ENCODE data around the gene ACCSL.

The ACCSL gene
- 0 reads per million in 4 experiments for total RNA-seq

DNA sequence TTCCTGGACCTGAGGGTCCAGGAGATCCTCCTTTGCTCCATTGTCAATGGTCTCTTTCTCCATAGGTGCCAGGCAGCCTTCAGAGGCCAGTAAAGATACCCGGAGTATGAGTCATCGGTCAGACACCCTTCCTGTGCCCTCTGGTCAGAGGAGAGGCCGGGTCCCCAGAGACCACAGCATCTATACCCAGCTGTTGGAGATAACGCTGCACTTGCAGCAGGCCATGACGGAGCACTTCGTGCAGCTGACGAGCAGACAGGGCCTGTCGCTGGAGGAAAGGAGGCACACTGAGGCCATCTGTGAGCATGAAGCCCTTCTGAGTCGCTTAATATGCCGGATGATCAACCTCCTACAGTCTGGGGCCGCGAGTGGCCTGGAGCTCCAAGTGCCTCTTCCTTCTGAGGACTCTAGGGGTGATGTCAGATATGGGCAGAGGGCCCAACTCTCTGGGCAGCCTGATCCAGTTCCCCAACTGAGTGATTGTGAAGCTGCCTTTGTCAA is at the start of gene ACCSL:
TSS of gene ACCSL (plus strand) at position 51 of the 501 bp plus-strand sequence. CDS start at position 107, 56 bp downstream.
- DNase-seq, result no peak

DNA sequence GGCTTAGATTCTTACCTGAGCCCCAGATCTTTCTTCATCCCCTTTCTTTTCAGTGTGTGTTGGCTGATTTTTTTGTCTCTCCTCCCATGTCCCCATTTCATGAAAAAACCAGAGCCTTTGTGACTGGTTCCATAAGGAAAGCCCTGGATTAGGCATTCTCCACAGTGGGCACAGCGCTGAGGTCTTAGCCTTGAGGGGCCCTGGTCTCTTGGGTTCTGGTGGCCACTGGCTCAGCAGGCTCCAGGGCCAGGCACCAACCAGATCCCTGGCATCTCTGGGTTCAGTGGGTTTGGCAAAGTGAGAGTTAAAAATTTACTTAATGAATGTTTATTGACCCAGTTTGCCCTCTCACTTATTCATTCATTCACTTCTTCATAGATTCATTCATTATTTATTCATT is 49.5 kb upstream of the ACCSL start:
- no peak for DNase-seq

DNA sequence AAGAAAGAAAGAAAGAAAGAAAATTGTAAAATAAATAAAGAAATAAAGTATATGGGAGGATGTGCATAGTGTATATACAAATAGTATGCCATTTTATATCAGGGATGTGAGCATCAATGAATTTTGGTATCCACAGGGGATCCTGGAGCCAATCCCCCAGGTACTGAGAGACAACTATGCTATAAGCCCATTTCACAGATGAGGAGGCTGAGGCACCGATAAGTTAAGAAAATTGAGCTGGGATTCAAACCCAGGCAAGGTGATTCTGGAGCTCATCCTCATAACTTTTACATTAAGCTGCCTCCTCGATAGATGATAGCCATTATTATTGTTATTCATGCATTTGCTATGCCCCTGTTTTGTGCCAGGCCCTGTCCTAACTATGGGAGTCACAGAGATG is 47.0 kb upstream of the ACCSL start:
- DNase-seq, result no peak

DNA sequence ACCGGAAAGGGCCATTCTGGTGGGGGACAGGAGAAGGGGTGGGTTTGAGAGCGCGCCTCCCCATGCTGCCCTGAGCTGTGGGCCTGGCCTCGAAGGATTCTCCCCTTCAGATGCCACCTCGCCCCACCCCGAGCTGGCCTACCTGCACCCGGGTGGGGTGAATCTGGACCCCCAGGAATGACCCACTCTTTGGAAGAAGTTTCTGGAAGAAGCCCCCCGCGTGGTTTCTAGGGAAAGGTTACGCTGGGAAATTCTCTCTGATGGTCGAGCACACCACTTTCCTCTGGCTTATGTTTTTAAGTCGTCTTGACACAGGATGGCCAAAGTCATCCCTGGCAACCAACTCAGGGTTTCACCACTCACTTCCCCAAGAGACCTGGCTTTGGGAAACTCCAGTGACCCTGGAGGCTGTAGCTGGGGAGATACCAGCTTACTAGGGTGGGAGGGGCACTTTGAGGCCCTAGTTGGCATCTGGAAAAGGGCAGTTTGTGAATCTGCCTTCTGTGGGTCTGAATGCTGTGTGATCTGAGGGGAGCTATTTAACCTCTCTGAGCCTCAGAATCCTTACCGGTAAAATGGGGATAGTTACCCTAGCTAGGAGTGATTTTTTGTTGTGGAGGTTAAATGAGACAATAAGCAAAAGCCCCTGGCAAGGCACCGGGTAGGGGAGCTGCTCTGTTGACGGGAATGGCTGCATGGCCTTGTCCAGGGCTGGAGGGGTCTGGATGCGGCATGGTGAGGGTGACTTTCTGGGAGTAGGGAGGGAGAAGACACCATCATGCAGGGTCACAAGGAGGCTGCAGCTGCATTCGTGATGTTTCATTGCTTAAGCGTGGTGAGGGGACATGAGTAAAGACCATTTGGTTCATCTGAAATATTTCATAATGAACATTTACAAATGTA is 45.3 kb upstream of the ACCSL start:
- no peak for DNase-seq

DNA sequence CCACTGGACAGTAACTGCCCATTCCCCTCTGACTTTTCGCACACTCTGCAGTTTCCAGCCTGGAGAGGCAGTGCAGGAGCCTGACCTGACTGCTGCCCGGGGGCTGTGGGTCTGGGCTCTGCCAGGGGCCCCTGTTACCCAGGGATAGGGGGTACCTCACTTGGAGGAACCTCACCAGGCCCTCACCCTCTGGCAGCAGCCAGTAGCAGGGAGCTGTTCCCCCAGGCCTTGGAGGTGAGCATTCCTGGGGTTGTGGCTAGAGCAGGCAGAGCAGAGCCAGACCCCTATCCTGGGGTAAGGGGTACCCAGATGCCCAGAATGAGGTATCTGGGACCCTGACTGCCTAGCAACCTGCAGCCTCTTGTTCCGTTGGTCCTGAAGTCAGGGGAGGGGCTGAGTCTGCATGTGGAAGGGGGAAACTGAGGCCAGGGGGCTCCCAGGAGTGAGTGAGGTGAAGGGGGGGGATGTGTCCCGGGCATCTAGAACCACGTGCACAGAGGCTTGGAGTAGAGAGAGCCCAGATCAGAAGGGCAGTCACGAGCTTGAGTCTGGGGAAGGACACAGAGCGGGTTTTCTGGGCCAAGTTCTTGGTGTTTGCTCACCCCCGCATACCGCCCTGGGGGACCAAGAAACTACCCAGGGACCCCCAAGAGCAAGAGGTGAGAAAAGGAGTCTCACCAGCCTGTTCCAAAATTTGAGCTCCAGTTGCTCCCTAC is 43.9 kb upstream of the ACCSL start:
- no peak for DNase-seq

DNA sequence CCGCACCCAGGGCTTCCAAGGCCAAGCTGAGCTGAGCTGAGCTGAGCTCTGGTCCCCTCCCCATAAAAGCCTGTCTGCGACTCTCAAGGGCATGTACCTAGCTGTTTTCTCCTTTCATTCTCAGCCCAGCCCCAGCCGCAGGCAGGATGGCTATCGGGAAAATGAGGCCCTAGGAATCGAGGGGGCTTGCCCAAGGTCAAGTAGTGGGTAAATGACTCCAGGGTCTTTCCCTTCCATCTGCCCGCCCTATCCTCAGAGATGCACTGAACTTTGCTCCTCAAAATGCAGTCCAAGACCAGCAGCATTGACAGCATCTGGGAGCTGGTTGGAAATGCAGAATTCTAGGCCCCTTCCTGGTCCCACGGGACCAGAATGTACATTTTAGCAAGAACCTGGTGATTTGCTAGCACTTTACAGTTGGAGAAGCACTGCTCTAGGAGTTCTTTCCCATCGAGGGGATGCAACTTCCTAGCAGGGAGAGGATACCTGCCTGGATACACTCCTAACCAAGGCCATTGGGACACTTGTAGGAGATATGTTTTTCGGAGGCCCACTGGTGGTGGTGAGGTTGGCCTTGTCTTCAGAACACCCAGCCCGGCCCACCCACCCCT is 43.2 kb upstream of the ACCSL start:
- no peak for DNase-seq

DNA sequence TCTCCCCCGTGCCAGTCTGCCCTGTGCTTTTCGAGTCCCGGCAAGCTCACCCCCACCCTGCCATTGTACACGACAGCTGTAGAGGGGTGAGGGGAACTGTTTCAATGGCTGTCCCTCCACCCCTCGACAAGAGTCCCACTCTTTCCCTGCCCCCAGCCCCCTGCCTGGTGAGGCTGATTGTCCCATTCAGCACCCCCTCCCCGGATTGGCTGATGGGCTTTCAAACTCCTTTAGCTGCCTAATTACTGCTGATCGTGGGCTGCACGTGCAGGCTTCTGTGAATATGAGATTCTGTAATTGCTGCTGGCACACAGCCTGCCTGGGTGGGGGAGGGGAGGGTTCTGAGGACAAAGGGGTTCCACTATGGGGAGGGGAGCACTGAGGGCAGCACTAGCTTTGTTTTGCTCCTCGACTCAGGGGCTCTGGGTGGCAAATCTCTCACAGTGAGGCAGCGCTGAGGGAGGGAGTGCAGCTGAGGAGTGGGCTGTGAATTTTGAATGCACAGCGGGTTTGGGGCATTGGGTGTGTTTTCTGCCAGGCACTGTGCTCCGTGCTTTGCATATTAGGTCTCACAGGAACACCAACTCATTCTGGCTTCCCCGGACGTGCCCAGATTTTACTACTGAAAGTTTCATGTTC is 42.6 kb upstream of the ACCSL start:
- no peak for DNase-seq

DNA sequence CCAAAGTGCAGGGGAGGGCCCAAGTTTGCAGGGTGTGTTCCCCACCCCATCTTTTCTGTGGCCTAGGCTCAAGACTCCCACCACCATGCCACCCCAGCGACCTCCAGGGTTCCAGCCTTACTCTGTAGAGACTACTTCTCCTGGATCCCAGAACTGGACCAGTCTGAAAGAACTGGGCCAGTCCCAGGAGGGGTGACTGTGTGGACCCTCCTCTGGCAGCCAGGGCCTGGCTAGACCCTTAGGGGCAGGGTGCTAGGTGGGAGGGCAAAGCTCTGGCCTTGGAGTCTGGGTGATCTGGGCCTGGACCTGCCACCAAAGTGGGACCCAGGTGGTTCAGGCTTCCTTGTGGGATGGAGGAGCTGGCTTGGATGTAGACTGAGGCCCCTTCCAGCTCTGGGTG is 41.8 kb upstream of the ACCSL start:
- no peak for DNase-seq

DNA sequence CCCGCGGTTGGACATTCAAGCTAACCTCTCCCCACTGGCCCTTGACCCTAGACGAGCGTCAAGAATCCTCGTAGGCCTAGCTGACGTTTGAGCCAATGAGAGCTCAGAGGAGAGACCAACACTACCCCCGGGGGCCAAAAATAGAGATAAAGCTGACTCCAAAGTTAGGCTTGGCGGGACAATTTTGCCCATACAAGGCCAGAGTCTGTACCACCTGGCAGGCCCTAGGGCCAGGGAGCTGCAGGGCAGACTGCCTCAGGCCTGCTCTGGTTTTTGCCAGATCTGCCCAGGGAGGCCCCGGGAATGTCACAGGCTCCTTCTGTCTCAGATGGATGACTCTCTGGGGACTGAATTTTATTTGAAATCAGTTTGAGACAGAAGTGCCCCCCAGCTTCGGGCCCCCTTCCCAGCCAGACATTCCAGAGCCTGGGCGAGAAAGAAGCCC is 40.8 kb upstream of the ACCSL start:
- no peak for DNase-seq

DNA sequence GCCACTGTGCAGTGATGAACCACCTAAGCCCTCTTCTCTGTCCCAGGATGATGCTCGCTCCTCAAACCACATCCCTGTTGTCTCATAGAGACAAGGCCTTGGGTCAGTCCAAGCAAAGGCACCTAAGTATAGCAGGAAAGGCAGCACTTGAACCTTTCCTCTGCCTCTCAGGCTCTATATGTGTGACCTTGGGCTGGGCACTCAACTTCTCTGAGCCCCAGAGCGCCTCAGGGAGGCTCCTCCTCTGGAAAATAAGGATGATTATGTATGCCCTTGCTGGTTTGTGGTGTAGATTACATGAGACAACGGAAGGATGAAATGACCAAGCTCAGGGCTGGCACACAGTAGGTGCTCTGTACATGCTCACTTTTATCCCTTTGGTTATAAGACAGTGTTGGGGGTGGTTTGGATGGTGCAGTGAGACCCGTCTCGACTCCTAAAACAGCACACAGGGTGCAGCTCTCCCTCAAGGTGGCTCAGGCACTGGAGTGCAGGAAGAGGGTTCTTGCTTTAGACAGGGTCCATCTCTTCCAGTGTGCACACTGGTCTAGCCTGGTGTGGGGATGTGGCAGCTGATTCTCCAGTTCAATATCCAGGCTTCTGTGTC is 40.2 kb upstream of the ACCSL start:
- DNase-seq, result no peak

DNA sequence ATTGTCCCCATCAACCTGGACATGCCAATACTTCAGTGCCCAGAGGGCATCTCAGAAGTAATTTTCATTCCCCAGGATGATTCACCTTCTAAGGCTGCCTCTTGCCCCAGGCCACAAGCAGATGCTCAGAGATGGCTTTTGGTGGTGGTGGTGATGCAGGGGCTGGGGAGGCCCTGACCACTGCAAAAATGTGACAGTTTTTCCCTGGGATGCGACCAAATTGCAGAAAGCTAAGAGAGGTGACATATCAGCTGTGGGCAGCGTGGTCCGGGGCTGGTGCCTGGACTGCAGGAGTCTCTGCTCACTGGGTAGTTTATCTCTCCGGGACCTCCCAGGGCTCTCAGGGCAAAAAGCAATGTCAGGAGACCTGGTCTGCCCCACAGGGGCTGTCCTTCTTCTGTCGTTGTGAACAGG is 39.7 kb upstream of the ACCSL start:
- no peak for DNase-seq

DNA sequence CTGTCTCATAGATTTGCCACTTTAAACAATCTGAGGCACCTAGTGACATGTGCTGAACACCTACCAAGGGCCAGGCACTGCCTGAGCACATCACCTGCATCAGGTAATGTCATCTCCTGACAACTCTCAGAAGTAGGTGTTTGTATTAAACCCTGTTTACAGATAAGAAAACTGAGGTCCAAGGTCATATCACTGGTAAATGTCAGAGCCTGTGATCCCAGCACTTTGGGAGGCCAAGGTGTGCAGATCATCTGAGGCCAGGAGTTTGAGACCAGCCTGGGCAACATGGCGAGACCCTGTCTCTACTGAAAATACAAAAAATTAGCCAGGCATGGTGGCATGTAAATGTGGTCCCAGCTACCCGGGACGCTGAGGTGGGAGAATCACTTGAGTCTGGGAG is 39.1 kb upstream of the ACCSL start:
- no peak for DNase-seq

DNA sequence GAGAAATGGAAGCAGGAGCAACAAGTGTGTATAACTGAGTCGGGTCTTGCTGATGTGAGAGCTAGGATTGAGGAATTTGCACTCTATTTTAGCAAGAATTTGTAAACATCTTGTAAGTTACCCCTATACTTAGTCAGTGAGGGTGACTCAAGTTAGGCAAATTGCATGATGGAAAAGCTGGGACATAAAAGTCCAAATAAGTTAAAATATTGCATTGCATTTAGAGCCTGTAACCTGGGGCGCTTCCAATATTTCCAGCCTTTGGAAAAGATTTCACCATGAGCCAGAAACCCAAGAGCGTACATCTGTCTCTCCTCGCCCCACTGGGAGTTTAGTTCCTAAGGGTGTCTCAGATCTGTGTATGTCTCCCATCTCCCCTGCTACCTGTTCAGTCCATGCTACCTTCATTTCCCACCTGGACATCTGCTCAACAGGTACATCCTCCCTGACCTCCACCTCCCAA is 37.0 kb upstream of the ACCSL start:
- no peak for DNase-seq

DNA sequence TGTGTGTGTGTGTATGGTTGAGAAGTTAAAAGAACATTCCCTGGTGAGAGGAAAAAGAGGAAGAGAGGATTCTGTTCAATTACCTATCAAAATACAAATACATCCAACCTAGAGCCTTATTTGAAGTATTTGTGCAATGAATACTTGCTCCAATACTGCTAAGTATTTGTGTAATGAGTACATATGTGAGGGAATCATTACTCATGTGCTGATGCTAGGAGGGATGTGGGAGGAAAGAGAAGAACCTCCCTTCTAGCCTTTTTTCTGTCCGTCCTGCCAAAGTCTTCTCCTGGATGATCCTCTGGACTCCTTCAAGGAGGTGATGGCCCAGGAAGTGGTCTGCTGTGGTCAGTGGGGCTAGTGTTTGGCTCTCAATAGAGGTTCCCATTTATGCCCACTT is 36.0 kb upstream of the ACCSL start:
- no peak for DNase-seq

DNA sequence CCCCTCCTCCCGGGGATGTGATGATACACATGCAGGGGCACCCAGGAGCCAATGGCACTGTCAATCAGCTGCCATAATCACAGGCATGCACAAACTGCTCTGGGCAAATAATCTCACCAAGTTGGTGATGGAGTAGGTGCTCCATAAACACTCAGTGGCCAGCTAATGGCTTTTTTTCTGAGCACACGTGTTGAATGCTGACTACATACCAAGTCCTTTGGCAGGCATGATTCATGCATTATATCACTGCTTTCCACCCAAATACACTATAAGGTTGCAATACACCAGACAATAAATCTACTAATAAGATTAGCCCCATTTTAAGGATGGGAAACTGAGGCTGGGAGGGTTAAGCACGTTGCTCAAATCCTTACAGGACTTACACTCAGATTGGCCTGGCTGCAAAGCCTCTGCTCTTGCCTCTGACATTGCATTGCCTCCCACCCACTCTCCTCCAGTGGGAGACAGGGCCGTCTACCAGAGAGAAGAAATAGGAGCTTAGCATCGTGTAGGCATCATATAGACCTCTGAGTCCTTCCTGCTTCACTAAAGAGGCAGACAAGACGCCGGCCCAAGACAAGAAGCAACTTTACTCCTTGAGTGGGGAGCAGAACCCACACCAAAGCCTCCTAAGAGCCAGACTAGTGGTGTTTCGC is 32.7 kb upstream of the ACCSL start:
- DNase-seq, result no peak

DNA sequence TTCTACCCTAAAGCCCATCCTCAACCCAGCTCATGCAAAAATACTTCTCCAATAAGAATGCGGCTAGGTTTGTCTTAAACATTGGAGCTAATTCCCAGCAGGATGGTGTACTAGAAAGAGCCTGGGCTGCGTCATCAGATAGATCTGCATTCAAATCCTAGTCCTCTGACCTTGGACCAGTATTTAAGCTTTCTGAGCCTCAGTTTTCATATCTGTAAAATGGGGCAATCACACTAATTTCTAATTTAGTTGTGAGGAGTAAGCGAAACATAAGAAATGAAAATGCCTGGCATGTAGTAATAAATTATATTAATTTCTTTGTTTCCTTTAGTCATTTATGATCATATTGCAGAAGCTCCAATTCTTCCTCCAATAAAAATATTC is 32.2 kb upstream of the ACCSL start:
- no peak for DNase-seq

DNA sequence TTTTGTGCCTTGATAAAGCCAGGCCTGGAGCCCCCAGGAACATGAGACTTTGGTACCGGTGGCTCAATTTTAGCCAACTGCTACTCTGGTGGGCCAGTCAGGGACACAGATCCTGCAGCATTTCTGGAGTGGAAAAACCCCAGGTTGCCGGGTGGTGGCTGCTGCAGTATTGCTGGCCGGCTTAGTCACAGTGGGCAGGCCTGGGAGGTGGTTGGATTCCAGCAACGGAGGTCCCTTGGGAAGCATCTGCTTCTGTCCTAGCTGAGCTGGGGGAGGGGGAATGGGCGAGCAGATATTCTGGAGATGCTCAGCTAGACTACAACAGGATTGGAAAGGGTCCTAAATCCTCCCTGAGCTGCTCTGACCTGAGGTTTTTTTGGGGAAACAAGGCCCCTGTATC is 31.6 kb upstream of the ACCSL start:
- no peak for DNase-seq

DNA sequence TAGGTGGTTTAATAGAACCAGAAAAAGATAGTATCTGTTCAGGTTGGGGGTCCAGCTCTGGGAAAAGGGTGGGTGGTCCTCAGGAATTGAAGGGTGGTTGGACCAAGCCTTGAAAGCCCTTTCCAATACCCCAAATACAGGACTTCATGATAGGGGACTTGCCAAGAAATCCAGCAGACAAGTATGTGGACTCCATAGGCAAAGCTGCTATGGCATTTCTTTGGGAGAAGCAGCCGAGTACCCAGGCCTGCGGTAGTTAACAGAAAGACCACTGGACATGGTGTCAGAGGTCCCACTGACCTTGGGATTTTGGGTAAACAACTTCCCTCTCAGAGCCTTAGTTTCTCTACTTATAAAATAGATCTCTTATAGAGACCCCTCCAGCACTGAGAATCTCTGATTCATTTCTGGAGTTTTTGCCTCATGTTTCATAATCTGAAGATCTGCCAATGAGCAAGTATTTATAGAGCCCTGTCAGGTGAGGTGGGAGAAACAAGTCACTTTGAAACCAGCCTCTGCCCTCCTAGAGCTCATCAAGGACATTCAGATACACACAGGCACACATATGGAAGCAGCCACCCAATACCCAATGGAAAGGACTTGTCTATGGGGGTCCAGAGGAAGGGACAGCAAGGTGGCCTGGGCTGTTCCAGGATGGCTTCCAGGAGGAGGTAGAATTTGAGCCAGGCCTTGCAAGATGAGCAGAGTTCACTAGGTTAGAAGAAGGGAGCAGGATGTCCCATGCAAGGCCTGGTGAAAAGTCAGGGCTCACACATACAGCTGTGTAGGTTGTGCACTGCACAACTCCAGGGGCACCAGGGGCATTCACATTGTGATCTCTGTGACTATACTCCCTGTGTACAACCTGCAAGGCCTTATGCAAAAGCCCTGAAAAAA is 31.0 kb upstream of the ACCSL start:
- no peak for DNase-seq

DNA sequence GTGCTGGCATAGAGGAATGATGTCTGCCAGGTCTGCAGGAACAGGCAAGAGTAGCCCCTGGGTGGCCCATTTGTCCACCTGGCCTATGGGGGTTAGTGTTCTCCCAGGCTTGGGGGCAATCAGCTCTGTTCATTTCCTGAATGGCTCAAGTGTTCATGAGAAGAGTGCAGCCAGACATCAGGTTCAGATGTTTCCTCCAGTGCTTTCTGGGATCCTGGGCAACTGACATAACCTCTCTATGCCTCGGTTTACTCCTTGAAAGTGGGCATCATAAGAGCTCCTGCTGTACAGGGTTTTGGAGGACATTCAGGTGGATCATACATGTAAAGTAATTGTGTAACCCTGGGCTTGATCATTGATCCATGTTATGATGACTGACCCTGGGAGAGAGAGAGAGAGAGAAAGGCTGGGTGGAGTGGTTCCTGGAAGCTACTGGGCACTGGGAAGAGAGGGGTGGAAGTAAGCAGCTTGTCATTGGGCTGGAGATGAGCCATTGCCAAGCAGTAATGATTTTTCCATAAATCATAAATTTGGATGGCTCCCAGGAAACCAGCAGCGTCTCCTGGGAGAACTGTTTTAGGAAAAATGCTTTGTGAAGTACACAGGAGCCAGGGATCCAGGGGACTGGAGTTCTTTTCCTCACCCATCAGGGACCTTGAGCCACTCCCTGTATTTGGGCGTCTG is 30.2 kb upstream of the ACCSL start:
- no peak for DNase-seq

DNA sequence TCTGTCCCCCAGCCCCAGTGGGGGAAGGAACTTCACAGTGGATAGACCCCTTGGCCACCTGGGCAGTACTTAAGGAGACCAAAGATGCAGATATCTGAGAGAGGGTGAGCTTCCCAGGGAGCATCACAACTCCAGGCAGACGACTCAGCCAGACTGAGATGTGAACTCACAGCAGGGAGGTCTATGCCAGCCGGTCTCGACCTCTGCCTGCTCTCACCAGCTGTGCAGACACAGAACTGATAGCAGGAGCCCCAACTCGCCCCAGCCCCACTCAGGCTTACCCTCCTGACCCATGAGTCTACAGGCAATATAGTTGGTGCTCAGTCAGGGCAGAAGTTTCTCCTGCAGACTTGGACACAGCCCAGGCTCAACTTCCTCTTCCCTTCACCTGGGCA is 29.7 kb upstream of the ACCSL start:
- no peak for DNase-seq

Measured in effector CD8-positive, alpha-beta T cell (primary cell).